ENCODE measurements around the gene AOC1. TPM values are rescaled to one million over a fixed set of nuclear protein-coding genes. Genes with fewer than 3 reads are reported as not detected.

Gene AOC1
- total and polyA plus RNA-seq, 2 of the 4 experiments (the other 2 are of a cell fraction): not detected

DNA sequence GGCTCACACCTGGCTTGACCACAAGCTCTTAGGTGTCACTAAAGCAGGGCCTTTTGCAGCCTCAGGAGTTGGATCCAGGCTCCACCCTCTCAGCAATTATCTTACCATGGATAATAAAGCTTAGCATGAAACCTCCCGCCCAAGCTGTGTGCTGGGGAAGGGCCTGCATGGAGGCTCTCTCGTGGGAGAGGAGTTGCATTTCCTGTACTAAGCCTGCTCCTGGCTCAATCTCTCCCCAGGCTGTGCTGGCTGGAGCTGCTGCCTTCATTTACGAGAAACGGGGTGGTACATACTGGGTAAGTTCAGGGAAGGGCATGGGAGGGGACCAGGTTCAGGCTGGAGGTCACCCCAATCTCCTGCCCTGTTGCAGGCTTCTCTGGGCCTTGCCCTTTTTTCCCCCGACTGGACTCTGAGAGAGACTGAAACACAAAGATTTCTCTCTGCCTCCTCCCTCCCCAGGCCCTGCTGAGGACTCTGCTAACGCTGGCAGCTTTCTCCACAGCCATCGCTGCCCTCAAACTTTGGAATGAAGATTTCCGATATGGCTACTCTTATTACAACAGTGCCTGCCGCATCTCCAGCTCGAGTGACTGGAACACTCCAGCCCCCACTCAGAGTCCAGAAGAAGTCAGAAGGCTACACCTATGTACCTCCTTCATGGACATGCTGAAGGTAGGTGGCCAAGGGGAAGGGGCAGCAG, 49.0 kb upstream of the AOC1 start:
- H4K91ac ChIP-seq (ENCODE audit: insufficient read depth, low read depth, low read length): no peak overlapping the region
- H3K79me1 ChIP-seq (ENCODE audit: low read depth in 1 of 2, low read length in 2 of 2): no peaks in the 10 kb centered on the region
- no peak overlapping the region for H2BK20ac ChIP-seq (ENCODE audit: low read depth, low read length)
- no peaks in the 10 kb centered on the region for H4K20me1 ChIP-seq (ENCODE audit: insufficient read depth, low read length)
- no CpG with 5 or more reads among the region's 10 CpGs for WGBS, 2 experiments (ENCODE audit: extremely low coverage in 2 of 2, insufficient read length in 1 of 2)
- TF ChIP-seq POLR2A (IDR thresholded peaks at IDR 0.05; ENCODE audit: low read depth, low read length): no peak
- TF ChIP-seq CTCF (conservative IDR thresholded peaks at IDR 0.05; ENCODE audit: low read depth, low read length): no peak
- TF ChIP-seq RCOR1 (IDR thresholded peaks at IDR 0.05; ENCODE audit: insufficient replicate concordance, low read length): no peak
- no peak for TF ChIP-seq MAFK (IDR thresholded peaks at IDR 0.05; ENCODE audit: low read depth, low read length)
- no peak for TF ChIP-seq CEBPB (IDR thresholded peaks at IDR 0.05; ENCODE audit: low read depth, low read length)
- no peak for TF ChIP-seq FOS (IDR thresholded peaks at IDR 0.05; ENCODE audit: low read depth, low read length)
- no peak for TF ChIP-seq RAD21 (IDR thresholded peaks at IDR 0.05; ENCODE audit: low read length)
- no peak for TF ChIP-seq ELK1 (IDR thresholded peaks at IDR 0.05; ENCODE audit: borderline replicate concordance, low read depth, low read length)
- no peak for TF ChIP-seq BHLHE40 (IDR thresholded peaks at IDR 0.05; ENCODE audit: low read depth, low read length)
- TF ChIP-seq CHD1 (IDR thresholded peaks at IDR 0.05; ENCODE audit: low read depth, low read length): no peak
- no peak for TF ChIP-seq RFX5 (IDR thresholded peaks at IDR 0.05; ENCODE audit: low read depth, low read length)
- TF ChIP-seq MAZ (IDR thresholded peaks at IDR 0.05; ENCODE audit: borderline replicate concordance, low read depth, low read length): no peak
- no peak overlapping the region for H2AK9ac ChIP-seq (replicated peaks; ENCODE audit: low read depth, low read length, poor library complexity)
- no peak overlapping the region for H3K14ac ChIP-seq (replicated peaks; ENCODE audit: low read depth, low read length)
- no peak overlapping the region for H3K56ac ChIP-seq (ENCODE audit: extremely low read depth, insufficient read depth, low read length)
- no TSS peak for BruUV-seq (replicated peaks)
- in situ Hi-C loops (cut with MboI; ENCODE audit: low sequenced_read_pairs): no loop called here
- no peak overlapping the region for H2BK15ac ChIP-seq (ENCODE audit: low read depth, low read length)
- no peak overlapping the region for H3K23ac ChIP-seq (ENCODE audit: low read depth, low read length)
- POLR2A ChIA-PET (ENCODE audit: unreplicated experiment): no interaction called here
- H3K4me2 ChIP-seq (ENCODE audit: low read depth, low read length): no peak overlapping the region
- DNase-seq: no peak
- no peak overlapping the region for H3K4ac ChIP-seq (ENCODE audit: low read depth, low read length)
- dilution Hi-C loops (cut with HindIII; ENCODE audit: low sequenced_read_pairs, unreplicated experiment): no loop called here
- no peak overlapping the region for H3K27ac ChIP-seq (ENCODE audit: insufficient read depth, low read length)
- no peak overlapping the region for H3K9ac ChIP-seq (ENCODE audit: low read depth, low read length)
- H3K9me1 ChIP-seq (ENCODE audit: insufficient read depth, low read length): no peaks in the 10 kb centered on the region
- no peak overlapping the region for H3K18ac ChIP-seq (ENCODE audit: low read depth, low read length)
- H2BK5ac ChIP-seq (ENCODE audit: low read depth, low read length, poor library complexity, severe bottlenecking): no peak overlapping the region
- H2BK120ac ChIP-seq (ENCODE audit: low read depth, low read length): no peak overlapping the region
- peaks cover 29% of the 10 kb centered on the region for H3K27me3 ChIP-seq (ENCODE audit: control insufficient read depth, insufficient read depth, low read length)
- intact Hi-C loops (cut with micrococcal nuclease): no loop called here
- H2AFZ ChIP-seq (replicated peaks; ENCODE audit: low read length, poor library complexity): no peak overlapping the region
- no peak overlapping the region for H3K4me3 ChIP-seq (ENCODE audit: insufficient read depth, low read depth, low read length)
- H3K36me3 ChIP-seq (ENCODE audit: control insufficient read depth, insufficient read depth, low read length): peaks cover 3% of the 10 kb centered on the region; the same call in 1 of the 2 replicates
- peaks cover 11% of the 10 kb centered on the region for H3K9me3 ChIP-seq (ENCODE audit: control insufficient read depth, insufficient read depth, low read length)
- H4K5ac ChIP-seq (ENCODE audit: low read depth, low read length): no peak overlapping the region
- ATAC-seq (ENCODE audit: low read depth): no peak
- no peak overlapping the region for H2AK5ac ChIP-seq (ENCODE audit: low read depth, low read length)
- no peaks in the 10 kb centered on the region for H3K4me1 ChIP-seq (ENCODE audit: control insufficient read depth, insufficient read depth, low read length)
- CTCF ChIA-PET: interaction anchor here (0.9 kb wide), 1 partner anchor 23 kb away, joined by 3 read pairs; no protein-coding TSS in a partner anchor
- H4K8ac ChIP-seq (ENCODE audit: low read depth in 2 of 2, low read length in 2 of 2): no peak overlapping the region
